GM12891 (cell line): ENCODE data around the gene NEU4. TPM values are rescaled to one million over a fixed set of nuclear protein-coding genes. Genes with fewer than 3 reads are reported as not detected.
A peak's percentile ranks its signal among the peaks of the same experiment; 100 is the strongest.
"Not testable (repeated sequence)": the region's sequence is repeated elsewhere in the genome, so short reads cannot be mapped to it uniquely, and the experiment has no call there.

Source experiments
- DNase-seq: peaks from one replicate; pipeline ENCODE4 v3.0.0; 2011; ENCODE audit warnings: low spot score; ENCODE audit not compliant: insufficient read length
- FAIRE-seq: peaks from 2 replicates; lab custom pipeline; 2011; peaks lifted over from hg19 to GRCh38; lab: Jason Lieb, UNC
- PAX5 ChIP-seq: IDR thresholded peaks from 2 replicates; pipeline ENCODE4 v1.6.1; 2011; ENCODE audit warnings: low read length, moderate library complexity, mild to moderate bottlenecking; ENCODE audit not compliant: insufficient read depth, severe bottlenecking
- POLR2A ChIP-seq: IDR thresholded peaks from 2 replicates; pipeline ENCODE4 v1.6.1; 2011; ENCODE audit warnings: low read depth, low read length, control low read depth
- POLR2AphosphoS5 ChIP-seq: IDR thresholded peaks from 2 replicates; pipeline ENCODE4 v1.6.1; 2011; ENCODE audit warnings: low read depth, low read length, control low read depth
- POU2F2 ChIP-seq: IDR thresholded peaks from 2 replicates; pipeline ENCODE4 v1.6.1; 2011; ENCODE audit warnings: low read depth, mild to moderate bottlenecking, control low read depth, low read length, moderate library complexity
- SPI1 ChIP-seq: IDR thresholded peaks from 2 replicates; pipeline ENCODE4 v1.6.1; 2011; ENCODE audit warnings: low read depth, low read length, control low read depth
- TAF1 ChIP-seq: IDR thresholded peaks from 2 replicates; pipeline ENCODE4 v1.6.1; 2011; ENCODE audit warnings: low read depth, low read length, control low read depth
- polyA plus RNA-seq: library from polyadenylated mRNA; unstranded; fragments of >200 nt; gene quantifications from one replicate; pipeline ENCODE4 v1.2.1, GENCODE V29; 2012; ENCODE audit warnings: low read depth, missing spikeins, inconsistent platforms; ENCODE audit not compliant: missing spikeins

The NEU4 gene
- 0.69 TPM for polyA plus RNA-seq

GRCh38 chr2:241808721-241809382 lies at the start of gene NEU4:
TSS of gene NEU4 (plus strand) at chr2:241809193. CDS start at chr2:241814485, 5,292 bp downstream.
- no peak for FAIRE-seq
- TF ChIP-seq TAF1: no peak
- no peak for TF ChIP-seq POLR2A
- no peak for TF ChIP-seq POU2F2
- no peak for TF ChIP-seq POLR2AphosphoS5
- TF ChIP-seq PAX5: no peak
- DNase-seq: peak; percentile 10

DNA sequence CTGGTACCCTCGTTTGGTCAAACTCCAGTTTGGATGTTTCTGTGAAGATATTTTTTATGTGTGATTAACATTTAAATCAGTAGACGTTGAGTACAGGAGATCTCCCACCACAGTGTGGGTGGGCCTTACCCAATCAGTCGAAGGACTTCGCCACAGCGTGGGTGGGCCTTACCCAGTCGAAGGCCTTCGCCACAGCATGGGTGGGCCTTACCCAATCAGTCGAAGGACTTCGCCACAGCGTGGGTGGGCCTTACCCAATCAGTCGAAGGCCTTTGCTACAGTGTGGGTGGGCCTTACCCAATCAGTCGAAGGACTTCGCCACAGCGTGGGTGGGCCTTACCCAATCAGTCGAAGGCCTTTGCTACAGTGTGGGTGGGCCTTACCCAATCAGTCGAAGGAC lies 49.1 kb upstream of the NEU4 start:
- not testable (repeated sequence) for FAIRE-seq

DNA sequence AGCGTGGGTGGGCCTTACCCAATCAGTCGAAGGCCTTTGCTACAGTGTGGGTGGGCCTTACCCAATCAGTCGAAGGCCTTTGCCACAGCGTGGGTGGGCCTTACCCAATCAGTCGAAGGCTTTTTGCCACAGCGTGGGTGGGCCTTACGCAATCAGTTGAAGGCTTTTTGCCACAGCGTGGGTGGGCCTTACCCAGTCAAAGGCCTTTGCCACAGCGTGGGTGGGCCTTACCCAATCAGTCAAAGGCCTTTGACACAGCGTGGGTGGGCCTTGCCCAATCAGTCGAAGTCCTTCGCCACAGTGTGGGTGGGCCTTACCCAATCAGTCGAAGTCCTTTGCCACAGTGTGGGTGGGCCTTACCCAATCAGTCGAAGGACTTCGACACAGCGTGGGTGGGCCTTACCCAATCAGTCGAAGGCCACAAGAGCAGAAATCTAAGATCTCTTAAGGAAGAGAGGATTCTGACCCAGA lies 48.7 kb upstream of the NEU4 start:
- FAIRE-seq (no peak), DNase-seq (no peak)
- no peak for TF ChIP-seq PAX5
- no peak for TF ChIP-seq POU2F2
- no peak for TF ChIP-seq POLR2A
- no peak for TF ChIP-seq TAF1
- TF ChIP-seq POLR2AphosphoS5: no peak
- no peak for TF ChIP-seq SPI1

More for the DNA sequence above, 49.1 kb upstream of the NEU4 start:
- not testable (repeated sequence) for DNase-seq

GRCh38 chr2:241762321-241762932 lies 46.6 kb upstream of the NEU4 start:
- TF ChIP-seq POLR2A (no peak), POU2F2 (no peak), POLR2AphosphoS5 (no peak), SPI1 (no peak), TAF1 (no peak), PAX5 (no peak)
- no peak for FAIRE-seq

DNA sequence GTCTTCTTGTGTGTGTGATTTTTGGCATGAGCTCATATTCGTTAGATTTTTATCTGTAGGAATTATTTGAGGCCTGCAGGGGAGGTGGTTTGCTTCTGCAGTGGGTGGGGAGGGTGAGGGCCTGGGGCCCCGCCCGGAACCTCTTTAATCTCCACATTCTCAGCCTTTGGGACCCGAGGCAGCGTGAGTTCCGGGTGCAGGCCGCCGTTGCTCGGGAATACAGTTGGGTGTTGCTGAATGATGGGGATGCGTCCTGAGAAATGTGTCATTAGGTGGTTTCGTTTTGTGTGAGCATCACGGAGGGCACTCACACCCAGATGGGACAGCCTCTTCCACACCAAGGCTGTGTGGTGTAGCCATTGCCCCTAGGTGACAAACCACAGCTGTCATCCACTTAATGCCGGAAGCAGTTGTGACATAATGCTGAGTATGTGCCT lies 46.0 kb upstream of the NEU4 start:
- no peak for FAIRE-seq

More at GRCh38 chr2:241762321-241762932, 46.6 kb upstream of the NEU4 start:
- DNase-seq: no peak

GRCh38 chr2:241763551-241764274 lies 45.3 kb upstream of the NEU4 start:
- TF ChIP-seq PAX5 (no peak), POLR2A (no peak), POU2F2 (no peak), POLR2AphosphoS5 (no peak), TAF1 (no peak), SPI1 (no peak)
- FAIRE-seq: no peak
- DNase-seq: no peak

More for the DNA sequence above, 46.0 kb upstream of the NEU4 start:
- no peak for TF ChIP-seq POLR2AphosphoS5
- DNase-seq: no peak

DNA sequence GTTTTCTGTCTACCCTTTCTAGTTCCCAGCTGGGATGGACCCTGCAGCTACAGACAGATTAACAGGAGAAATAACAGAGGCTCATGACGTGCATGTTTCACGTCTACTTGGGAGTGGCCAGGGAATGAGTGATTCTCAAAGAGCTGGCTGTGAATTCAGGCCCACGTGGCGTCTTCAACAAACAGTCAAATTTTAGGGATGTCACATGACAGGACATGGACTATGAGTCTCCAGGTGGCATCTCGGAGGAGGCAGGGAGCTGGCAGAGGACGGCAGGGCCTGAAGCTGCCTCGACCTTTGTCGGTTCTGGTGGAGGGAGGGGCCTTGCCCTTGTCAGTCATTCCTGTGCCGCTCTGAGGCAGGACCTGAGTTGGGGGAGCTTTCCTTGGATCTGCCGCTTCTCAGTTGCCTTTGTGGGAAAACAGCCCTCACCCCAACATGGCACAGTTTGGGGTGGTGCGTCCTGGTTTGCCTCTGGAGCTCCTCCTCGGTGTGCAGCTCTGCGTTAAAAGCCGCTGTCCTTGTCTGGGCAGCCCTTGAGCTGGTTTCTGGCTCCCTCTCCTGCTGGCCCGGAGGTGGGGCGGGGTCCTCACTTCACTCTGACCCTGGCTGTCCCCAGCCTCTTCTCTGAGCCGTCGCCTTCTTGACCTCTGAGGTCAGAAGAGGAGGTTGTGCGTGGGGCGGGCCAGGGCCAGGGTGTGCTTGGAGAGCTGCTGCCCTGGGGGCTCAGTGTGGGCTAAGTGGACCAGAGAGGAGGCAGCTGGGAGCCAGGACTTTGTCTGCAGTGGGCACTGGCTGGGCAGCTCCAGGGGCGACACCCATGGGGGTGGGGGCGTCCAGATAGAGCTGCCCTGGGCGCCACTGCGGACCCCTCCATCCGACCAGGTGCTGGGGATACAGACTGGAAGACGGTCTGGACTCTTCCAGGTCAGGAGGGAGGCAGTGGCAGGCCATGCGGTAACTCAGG lies 44.4 kb upstream of the NEU4 start:
- DNase-seq (no peak), FAIRE-seq (no peak)

DNA sequence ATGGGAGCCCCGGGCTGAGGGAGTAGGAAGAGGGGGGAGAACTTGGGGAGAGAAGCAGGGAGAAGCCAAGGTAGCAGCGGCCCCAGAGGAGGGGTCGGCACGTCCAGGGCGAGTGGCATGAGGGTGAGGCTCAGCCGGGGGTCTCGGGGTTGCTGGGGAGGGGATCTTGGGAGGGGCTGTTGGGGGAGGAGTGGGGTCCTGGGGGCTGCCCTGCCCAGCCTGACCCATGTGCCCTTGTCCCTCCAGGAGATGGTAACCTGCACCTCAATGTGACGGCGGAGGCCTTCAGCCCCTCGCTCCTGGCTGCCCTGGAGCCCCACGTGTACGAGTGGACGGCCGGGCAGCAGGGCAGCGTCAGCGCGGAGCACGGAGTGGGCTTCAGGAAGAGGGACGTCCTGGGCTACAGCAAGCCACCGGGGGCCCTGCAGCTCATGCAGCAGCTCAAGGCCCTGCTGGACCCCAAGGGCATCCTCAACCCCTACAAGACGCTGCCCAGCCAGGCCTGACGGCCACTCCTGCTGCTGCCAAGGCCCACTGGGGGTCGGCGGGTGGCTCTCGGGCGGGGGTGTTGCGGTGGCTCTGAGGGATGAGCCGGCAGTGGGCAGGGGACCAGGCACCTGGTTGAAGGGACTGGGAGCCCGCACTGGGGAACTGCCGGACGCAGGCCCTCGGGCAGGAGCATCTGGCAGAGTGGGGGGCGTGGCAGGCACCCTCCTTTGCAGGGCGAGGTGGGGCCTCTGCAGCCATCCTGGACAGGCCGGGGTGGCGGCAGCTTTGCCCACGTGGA lies 41.3 kb upstream of the NEU4 start:
- TF ChIP-seq POLR2AphosphoS5 (no peak), TAF1 (no peak), SPI1 (no peak), PAX5 (no peak), POU2F2 (no peak), POLR2A (no peak)
- DNase-seq (peak; percentile 8), FAIRE-seq (no peak)

More for the DNA sequence above, 44.4 kb upstream of the NEU4 start:
- no peak for TF ChIP-seq POLR2AphosphoS5
- TF ChIP-seq POLR2A: no peak
- no peak for TF ChIP-seq PAX5
- no peak for TF ChIP-seq TAF1
- no peak for TF ChIP-seq POU2F2
- no peak for TF ChIP-seq SPI1
